Progenitor cell of endocrine pancreas (in vitro differentiated cells): ENCODE measurements around the gene CRMP1. TPM values are rescaled to one million over a fixed set of nuclear protein-coding genes. Genes with fewer than 3 reads are reported as not detected.
"Not testable (repeated sequence)": the region's sequence is repeated elsewhere in the genome, so short reads cannot be mapped to it uniquely, and the experiment has no call there.

Source experiments
- DNase-seq: peaks from one replicate; pipeline ENCODE4 v3.0.0; 2021; ENCODE audit warnings: low spot score; ENCODE audit not compliant: unreplicated experiment
- H3K27ac Mint-ChIP-seq: 2 replicates; pipeline ENCODE4 v1.8.0; 2021; ENCODE audit warnings: mild to moderate bottlenecking, moderate library complexity, mixed read lengths
- H3K27me3 Mint-ChIP-seq: 2 replicates; pipeline ENCODE4 v1.8.0; 2021; ENCODE audit warnings: mixed read lengths
- H3K36me3 Mint-ChIP-seq: 2 replicates; pipeline ENCODE4 v1.8.0; 2022; ENCODE audit warnings: mixed read lengths; ENCODE audit not compliant: insufficient read depth
- H3K4me1 Mint-ChIP-seq: 2 replicates; pipeline ENCODE4 v1.8.0; 2021; ENCODE audit warnings: low read depth, mixed read lengths
- H3K4me3 Mint-ChIP-seq: 2 replicates; pipeline ENCODE4 v1.8.0; 2021; ENCODE audit warnings: low read depth, mild to moderate bottlenecking, moderate library complexity, mixed read lengths
- H3K9me3 Mint-ChIP-seq: 2 replicates; pipeline ENCODE4 v1.8.0; 2021; ENCODE audit warnings: low read depth, mixed read lengths
- total RNA-seq: library from RNA; stranded (reverse); gene quantifications from 2 replicates; pipeline ENCODE4 v1.2.1, GENCODE V29; 2021
- TF ChIP-seq, protein P1 (sequence below): fragments of 200-600 bp; sonication (generic); IDR thresholded peaks from one replicate; pipeline ENCODE4 v1.5.0; 2021; ENCODE audit warnings: antibody characterized with exemption, mild to moderate bottlenecking; ENCODE audit not compliant: unreplicated experiment

The CRMP1 gene
- total RNA-seq, 1 donor from 2014 or later: 17.6 TPM

DNA sequence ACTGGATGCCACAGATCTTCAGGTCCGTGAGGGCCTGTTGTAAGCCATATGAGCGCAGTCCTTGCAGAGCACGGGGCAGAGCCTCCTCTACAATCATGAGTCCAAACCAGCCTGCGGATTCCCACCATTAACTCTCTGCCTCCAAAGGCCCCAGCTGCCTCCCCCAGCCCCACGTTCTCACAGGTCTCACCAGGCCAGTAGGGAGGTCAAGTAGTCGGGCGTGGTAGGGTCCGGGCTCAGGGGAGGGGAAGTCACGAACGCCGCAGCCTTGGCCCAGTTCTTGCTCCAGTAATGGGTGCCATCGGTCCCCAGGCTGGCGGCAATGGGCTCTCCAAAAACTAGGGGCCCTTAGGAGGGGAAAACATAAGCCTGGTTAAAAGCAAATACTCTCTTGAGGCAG is 53.6 kb downstream of the CRMP1 start:
- H3K4me3 Mint-ChIP-seq: no peak overlapping the region
- H3K27ac Mint-ChIP-seq: no peak overlapping the region
- H3K4me1 Mint-ChIP-seq: no peaks in the 10 kb centered on the region
- H3K36me3 Mint-ChIP-seq: no peaks in the 10 kb centered on the region
- no peak for DNase-seq
- H3K9me3 Mint-ChIP-seq: no peaks in the 10 kb centered on the region
- TF ChIP-seq, protein P1, sequence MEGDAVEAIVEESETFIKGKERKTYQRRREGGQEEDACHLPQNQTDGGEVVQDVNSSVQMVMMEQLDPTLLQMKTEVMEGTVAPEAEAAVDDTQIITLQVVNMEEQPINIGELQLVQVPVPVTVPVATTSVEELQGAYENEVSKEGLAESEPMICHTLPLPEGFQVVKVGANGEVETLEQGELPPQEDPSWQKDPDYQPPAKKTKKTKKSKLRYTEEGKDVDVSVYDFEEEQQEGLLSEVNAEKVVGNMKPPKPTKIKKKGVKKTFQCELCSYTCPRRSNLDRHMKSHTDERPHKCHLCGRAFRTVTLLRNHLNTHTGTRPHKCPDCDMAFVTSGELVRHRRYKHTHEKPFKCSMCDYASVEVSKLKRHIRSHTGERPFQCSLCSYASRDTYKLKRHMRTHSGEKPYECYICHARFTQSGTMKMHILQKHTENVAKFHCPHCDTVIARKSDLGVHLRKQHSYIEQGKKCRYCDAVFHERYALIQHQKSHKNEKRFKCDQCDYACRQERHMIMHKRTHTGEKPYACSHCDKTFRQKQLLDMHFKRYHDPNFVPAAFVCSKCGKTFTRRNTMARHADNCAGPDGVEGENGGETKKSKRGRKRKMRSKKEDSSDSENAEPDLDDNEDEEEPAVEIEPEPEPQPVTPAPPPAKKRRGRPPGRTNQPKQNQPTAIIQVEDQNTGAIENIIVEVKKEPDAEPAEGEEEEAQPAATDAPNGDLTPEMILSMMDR: no peak
- peaks cover 63% of the 10 kb centered on the region for H3K27me3 Mint-ChIP-seq

DNA sequence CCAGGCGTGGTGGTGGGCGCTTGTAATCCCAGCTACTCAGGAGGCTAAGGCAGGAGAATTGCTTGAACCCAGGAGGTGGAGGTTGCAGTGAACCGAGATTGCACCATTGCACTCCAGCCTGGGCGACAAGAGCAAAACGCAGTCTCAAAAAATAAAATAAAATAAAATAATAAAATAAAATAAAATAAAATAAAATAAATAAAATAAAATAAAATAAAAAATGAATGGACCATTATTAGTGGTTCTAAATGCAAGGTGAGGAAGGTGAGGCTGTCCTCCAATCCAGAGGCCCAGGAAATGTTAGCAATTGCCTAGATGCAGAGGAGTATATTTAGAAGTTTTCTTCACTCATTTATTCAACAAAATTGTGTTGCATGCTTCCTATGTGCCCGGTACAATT is 55.4 kb downstream of the CRMP1 start:
- not testable (repeated sequence) for H3K4me1 Mint-ChIP-seq, H3K4me3 Mint-ChIP-seq, H3K36me3 Mint-ChIP-seq, H3K9me3 Mint-ChIP-seq, DNase-seq
- H3K27ac Mint-ChIP-seq: peak overlapping the region; percentile 71
- peaks cover 60% of the 10 kb centered on the region for H3K27me3 Mint-ChIP-seq

DNA sequence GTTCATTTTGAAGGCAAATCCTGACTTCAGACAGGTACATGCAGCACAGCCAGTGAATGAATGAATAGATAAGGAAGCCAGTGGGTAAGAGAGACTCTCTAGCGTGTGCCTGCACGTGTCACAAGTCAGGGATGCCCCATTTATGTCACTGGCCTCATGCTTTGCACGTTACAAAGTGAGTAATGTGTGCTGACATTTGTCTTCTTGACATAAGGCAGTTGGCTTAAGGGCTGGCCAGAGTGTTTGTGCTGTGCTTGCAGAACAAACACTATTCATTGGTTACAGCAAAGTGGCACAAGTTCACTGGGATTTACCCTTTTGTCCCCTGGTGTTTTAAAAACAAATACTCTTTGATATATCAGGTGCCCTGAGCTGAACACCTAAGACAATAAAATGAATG is 55.9 kb downstream of the CRMP1 start:
- Mint-ChIP-seq H3K9me3 (no peaks in the 10 kb centered on the region), H3K36me3 (peaks cover under 1% of the 10 kb centered on the region), H3K27me3 (peaks cover 60% of the 10 kb centered on the region), H3K4me3 (no peak overlapping the region), H3K27ac (no peak overlapping the region), H3K4me1 (no peaks in the 10 kb centered on the region)
- no peak for DNase-seq
- TF ChIP-seq, protein P1: no peak

DNA sequence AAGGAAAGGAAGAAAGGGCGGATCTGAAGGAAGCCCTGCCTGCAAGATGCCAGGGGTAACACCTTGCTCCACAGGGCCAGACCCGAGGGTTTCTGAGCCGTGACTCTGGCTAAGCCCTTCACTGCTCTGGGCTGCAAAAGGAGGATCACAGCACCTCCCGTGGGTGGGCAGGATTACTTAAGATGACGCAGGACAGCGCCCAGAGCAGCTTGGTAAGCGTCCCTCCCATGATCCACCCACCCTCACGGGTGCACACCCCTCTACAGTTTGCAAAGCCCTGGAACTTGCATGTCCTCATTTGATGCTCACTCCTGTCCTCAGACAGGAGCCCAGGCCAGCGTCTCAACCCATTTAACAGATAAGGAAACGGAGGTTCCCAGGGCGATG is 64.9 kb downstream of the CRMP1 start:
- H3K36me3 Mint-ChIP-seq: peaks cover 22% of the 10 kb centered on the region

DNA sequence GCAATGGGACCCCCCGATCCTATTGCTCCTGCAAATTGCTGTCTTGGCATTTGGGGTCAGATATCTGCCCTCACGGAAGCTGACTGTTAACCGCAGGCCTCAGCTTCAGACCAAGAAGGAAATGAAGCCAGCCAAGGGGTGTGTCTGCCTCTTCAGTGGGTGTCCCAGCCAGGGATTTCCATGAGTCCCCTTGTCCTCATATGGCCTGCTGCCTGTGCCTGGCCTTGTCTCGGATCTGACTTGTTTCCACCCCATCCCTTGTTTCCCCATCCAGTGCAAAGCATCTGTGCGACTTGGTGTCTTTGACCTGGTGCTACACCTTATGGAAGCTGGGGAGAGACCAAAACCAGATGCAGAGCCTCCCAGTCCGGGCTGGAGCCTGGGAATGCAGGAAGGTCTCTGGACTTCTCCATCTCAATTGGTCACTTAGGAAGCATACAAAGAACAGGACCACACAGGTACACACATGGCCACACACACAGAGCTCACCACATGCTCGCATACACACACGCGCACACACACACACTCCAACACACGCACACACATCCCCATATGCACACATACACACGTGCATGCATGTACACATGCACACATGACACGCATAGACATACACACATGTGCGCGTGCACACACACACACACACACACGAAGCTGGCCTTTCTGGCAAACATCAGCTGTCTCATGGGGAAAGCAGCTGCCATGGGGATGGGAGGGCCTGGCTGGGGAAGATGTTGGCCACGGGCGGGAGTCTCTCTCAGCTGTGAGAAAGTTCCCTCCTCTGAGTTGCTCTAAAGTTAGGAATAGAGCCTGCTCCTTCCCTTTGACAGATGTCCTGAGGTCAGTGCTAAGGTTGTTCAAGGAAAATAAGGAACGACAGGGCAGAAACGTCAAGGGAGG is 65.5 kb downstream of the CRMP1 start:
- peaks cover 4% of the 10 kb centered on the region for H3K27me3 Mint-ChIP-seq
- no peak overlapping the region for H3K4me3 Mint-ChIP-seq
- TF ChIP-seq, protein P1: no peak
- H3K27ac Mint-ChIP-seq: no peak overlapping the region
- DNase-seq: no peak
- H3K36me3 Mint-ChIP-seq: peaks cover 26% of the 10 kb centered on the region
- no peaks in the 10 kb centered on the region for H3K9me3 Mint-ChIP-seq
- no peaks in the 10 kb centered on the region for H3K4me1 Mint-ChIP-seq

More for the DNA sequence above, 64.9 kb downstream of the CRMP1 start:
- Mint-ChIP-seq H3K9me3 (no peaks in the 10 kb centered on the region), H3K4me1 (no peaks in the 10 kb centered on the region), H3K4me3 (no peak overlapping the region), H3K27ac (no peak overlapping the region), H3K27me3 (peaks cover 6% of the 10 kb centered on the region)
- TF ChIP-seq, protein P1: no peak
- no peak for DNase-seq
